Measurements from ENCODE around the gene PRKAA1.

GRCh38 chr5:40762705-40763104 lies 35.5 kb downstream of the PRKAA1 start:
- TF ChIP-seq POLR2A (IDR thresholded peaks at IDR 0.05) (no peak), EP300 (IDR thresholded peaks at IDR 0.05) (no peak)

All from tibial nerve (tissue), 3 donors.